ENCODE data around the gene RAB26. TPM values are rescaled to one million over a fixed set of nuclear protein-coding genes. Genes with fewer than 3 reads are reported as not detected.

Gene RAB26
- total and polyA plus RNA-seq, 10 donors: 0.26 to 7.9 (median 1.2) TPM; not detected in 1

DNA sequence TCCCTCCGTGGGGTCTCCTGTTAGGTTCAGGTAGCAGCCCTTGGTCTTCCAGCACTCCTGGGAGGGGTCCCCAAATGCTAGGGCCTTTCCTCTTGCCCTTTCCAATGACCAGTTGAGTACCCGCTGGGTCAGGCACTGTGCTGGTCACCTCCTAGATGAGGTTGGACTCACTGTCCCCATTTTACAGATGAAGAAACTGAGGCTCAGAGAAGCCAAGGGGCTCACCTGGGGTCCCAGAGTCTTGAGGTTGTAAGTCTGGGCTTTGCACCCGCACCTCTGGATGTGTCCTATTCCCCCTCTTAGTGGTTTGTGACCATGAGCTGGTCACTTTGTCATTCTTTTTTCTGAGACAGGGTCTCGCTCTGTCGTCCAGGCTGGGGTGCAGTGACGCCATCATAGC lies 49.3 kb downstream of the RAB26 start:
- peaks cover 9 to 22% (median 17%) of the 10 kb centered on the region in 6 donors for H3K4me1 ChIP-seq
- no peak for TF ChIP-seq POLR2AphosphoS5 (IDR thresholded peaks at IDR 0.05)
- TF ChIP-seq, protein P1, sequence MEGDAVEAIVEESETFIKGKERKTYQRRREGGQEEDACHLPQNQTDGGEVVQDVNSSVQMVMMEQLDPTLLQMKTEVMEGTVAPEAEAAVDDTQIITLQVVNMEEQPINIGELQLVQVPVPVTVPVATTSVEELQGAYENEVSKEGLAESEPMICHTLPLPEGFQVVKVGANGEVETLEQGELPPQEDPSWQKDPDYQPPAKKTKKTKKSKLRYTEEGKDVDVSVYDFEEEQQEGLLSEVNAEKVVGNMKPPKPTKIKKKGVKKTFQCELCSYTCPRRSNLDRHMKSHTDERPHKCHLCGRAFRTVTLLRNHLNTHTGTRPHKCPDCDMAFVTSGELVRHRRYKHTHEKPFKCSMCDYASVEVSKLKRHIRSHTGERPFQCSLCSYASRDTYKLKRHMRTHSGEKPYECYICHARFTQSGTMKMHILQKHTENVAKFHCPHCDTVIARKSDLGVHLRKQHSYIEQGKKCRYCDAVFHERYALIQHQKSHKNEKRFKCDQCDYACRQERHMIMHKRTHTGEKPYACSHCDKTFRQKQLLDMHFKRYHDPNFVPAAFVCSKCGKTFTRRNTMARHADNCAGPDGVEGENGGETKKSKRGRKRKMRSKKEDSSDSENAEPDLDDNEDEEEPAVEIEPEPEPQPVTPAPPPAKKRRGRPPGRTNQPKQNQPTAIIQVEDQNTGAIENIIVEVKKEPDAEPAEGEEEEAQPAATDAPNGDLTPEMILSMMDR (IDR thresholded peaks at IDR 0.05 in 8 of 11, conservative IDR thresholded peaks at IDR 0.05 in 3 of 11): no peak
- no peak for TF ChIP-seq POLR2A (IDR thresholded peaks at IDR 0.05)
- no peak for DNase-seq
- intact Hi-C loops (cut with DNase I; ENCODE audit: low total_unique reads): no loop called here
- H3K4me3 ChIP-seq: no peak overlapping the region
- no peaks in the 10 kb centered on the region for H3K9me3 ChIP-seq
- no peak overlapping the region for H3K27ac ChIP-seq
- 66 to 88% (median 82%) methylated on average over 5 to 6 of the region's 6 CpGs for WGBS, 5 donors
- peaks cover 9 to 67% (median 43%) of the 10 kb centered on the region in 7 donors for H3K27me3 ChIP-seq (replicated peaks in 1 of 7)
- no peaks in the 10 kb centered on the region for H3K36me3 ChIP-seq

DNA sequence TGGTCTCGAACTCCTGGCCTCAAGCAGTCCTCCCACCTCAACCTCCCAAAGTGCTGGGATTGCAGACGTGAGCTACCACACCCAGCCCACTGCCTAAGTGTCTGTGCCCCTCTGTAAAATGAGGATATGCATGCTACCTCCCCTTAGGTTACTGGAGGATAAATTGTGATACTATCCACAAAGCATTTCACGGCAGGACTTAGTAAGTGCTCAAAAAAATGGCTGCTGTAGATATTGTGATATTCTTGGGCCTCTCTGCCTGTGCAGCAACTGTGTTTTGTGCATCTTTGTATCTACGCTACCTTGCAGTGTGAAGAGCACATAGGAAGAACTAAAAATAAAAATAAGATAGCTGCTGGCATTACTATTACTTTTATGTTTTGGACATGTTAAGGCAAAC lies 49.9 kb downstream of the RAB26 start:
- Histone ChIP-seq H3K27me3 (replicated peaks in 1 of 7) (peaks cover 9 to 67% (median 43%) of the 10 kb centered on the region in 7 donors), H3K9me3 (no peaks in the 10 kb centered on the region), H3K36me3 (no peaks in the 10 kb centered on the region), H3K4me1 (peaks cover 9 to 22% (median 17%) of the 10 kb centered on the region in 6 donors), H3K27ac (no peak overlapping the region), H3K4me3 (no peak overlapping the region)
- 58 to 74% (median 69%) methylated on average over 4 of the region's 4 CpGs for WGBS, 5 donors
- TF ChIP-seq POLR2A (IDR thresholded peaks at IDR 0.05) (no peak), POLR2AphosphoS5 (IDR thresholded peaks at IDR 0.05) (no peak)
- TF ChIP-seq, protein P1 (IDR thresholded peaks at IDR 0.05 in 8 of 11, conservative IDR thresholded peaks at IDR 0.05 in 3 of 11): no peak
- no peak for DNase-seq
- intact Hi-C loops (cut with DNase I; ENCODE audit: low total_unique reads): no loop called here

DNA sequence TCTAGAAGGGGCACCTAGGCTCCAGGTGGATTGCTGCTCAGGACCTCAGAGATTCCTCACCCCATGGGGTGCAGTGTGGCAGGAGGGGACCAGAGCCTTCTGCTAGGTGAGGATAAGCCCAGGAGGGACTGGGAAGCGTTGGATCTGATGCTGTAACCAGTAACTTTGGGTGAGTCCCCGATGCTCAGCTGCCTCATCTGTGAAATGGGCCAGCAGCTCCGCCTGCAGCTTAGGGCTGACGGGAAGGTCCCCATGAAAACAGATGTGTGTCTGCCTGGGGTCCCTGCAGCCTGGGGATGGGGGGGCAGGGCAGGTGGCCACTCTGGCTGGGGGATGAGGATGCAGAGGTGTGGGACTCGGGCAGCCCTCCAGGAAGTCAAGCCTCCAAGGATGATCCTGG lies 50.7 kb downstream of the RAB26 start:
- H3K9me3 ChIP-seq: no peaks in the 10 kb centered on the region
- DNase-seq: no peak
- peaks cover 9 to 59% (median 37%) of the 10 kb centered on the region in 7 donors for H3K27me3 ChIP-seq (replicated peaks in 1 of 7)
- H3K4me1 ChIP-seq: peaks cover 9 to 22% (median 17%) of the 10 kb centered on the region in 6 donors
- no peaks in the 10 kb centered on the region for H3K36me3 ChIP-seq
- intact Hi-C loops (cut with DNase I; ENCODE audit: low total_unique reads): no loop called here
- WGBS, 5 donors: 67 to 89% (median 76%) methylated on average over 4 to 5 of the region's 5 CpGs
- no peak overlapping the region for H3K4me3 ChIP-seq
- H3K27ac ChIP-seq: no peak overlapping the region
- TF ChIP-seq, protein P1 (IDR thresholded peaks at IDR 0.05 in 8 of 11, conservative IDR thresholded peaks at IDR 0.05 in 3 of 11): no peak
- no peak for TF ChIP-seq POLR2AphosphoS5 (IDR thresholded peaks at IDR 0.05)
- no peak for TF ChIP-seq POLR2A (IDR thresholded peaks at IDR 0.05)

GRCh38 chr16:2199621-2200139 lies 51.3 kb downstream of the RAB26 start:
- 71 to 79% (median 77%) methylated on average over 4 to 14 of the region's 14 CpGs for WGBS, 5 donors
- Histone ChIP-seq H3K4me3 (no peak overlapping the region), H3K4me1 (peaks cover 11 to 28% (median 22%) of the 10 kb centered on the region in 6 donors), H3K27ac (no peak overlapping the region), H3K36me3 (no peaks in the 10 kb centered on the region), H3K27me3 (replicated peaks in 1 of 7) (peaks cover 9 to 53% (median 31%) of the 10 kb centered on the region in 7 donors), H3K9me3 (no peaks in the 10 kb centered on the region)
- TF ChIP-seq, protein P1 (IDR thresholded peaks at IDR 0.05 in 8 of 11, conservative IDR thresholded peaks at IDR 0.05 in 3 of 11): no peak
- TF ChIP-seq POLR2A (IDR thresholded peaks at IDR 0.05) (no peak), POLR2AphosphoS5 (IDR thresholded peaks at IDR 0.05) (no peak)
- intact Hi-C loops (cut with DNase I; ENCODE audit: low total_unique reads): no loop called here
- no peak for DNase-seq
